SJCRH30 (cell line): Measurements from ENCODE around the gene PRKCB. TPM values are rescaled to one million over a fixed set of nuclear protein-coding genes. Genes with fewer than 3 reads are reported as not detected.

Experiments
- DNase-seq, 2 experiments: peaks; one replicate each; pipeline ENCODE4 v3.0.0-alpha.2; 2015 to 2020
- H3K27ac ChIP-seq: fragments of 250-450 bp; sonication (Bioruptor Pico); 2 replicates; pipeline ENCODE4 v1.5.1; 2020; ENCODE audit warnings: mild to moderate bottlenecking, moderate library complexity
- H3K27me3 ChIP-seq: fragments of 250-450 bp; sonication (Bioruptor Pico); 2 replicates; pipeline ENCODE4 v1.5.1; 2020; ENCODE audit warnings: mild to moderate bottlenecking, moderate library complexity
- H3K36me3 ChIP-seq: fragments of 250-450 bp; sonication (Bioruptor Pico); 2 replicates; pipeline ENCODE4 v1.5.1; 2020; ENCODE audit warnings: mild to moderate bottlenecking, moderate library complexity
- H3K4me1 ChIP-seq: fragments of 250-450 bp; sonication (Bioruptor Pico); 2 replicates; pipeline ENCODE4 v1.5.1; 2020; ENCODE audit warnings: mild to moderate bottlenecking, moderate library complexity
- H3K4me3 ChIP-seq: fragments of 250-450 bp; sonication (Bioruptor Pico); 2 replicates; pipeline ENCODE4 v1.5.1; 2020; ENCODE audit warnings: mild to moderate bottlenecking, moderate library complexity
- H3K9me3 ChIP-seq: fragments of 250-450 bp; sonication (Bioruptor Pico); replicated peaks from 2 replicates; pipeline ENCODE4 v1.5.1; 2020; ENCODE audit warnings: mild to moderate bottlenecking, moderate library complexity
- total RNA-seq: library from RNA; depleted of rRNA; stranded (reverse); fragments of >200 nt; shearing (Covaris generic); gene quantifications from 2 replicates; pipeline ENCODE4 v1.2.3, GENCODE V29; 2014

The PRKCB gene
- total RNA-seq, 1 experiment from 2014 or later = not detected

GRCh38 chr16:23949630-23950290 lies 114.0 kb downstream of the PRKCB start:
- no peaks in the 10 kb centered on the region for H3K9me3 ChIP-seq
- no peaks in the 10 kb centered on the region for H3K27me3 ChIP-seq
- no peak overlapping the region for H3K4me3 ChIP-seq
- no peaks in the 10 kb centered on the region for H3K36me3 ChIP-seq
- no peak overlapping the region for H3K27ac ChIP-seq
- DNase-seq = no peak
- H3K4me1 ChIP-seq = no peaks in the 10 kb centered on the region

- no peaks in the 10 kb centered on the region for H3K36me3 ChIP-seq
- no peaks in the 10 kb centered on the region for H3K4me1 ChIP-seq
- H3K27me3 ChIP-seq = no peaks in the 10 kb centered on the region
- no peaks in the 10 kb centered on the region for H3K9me3 ChIP-seq
- no peak for DNase-seq
- H3K27ac ChIP-seq = no peak overlapping the region
- H3K4me3 ChIP-seq = no peak overlapping the region
Observed at GRCh38 chr16:23950291-23950894, 114.6 kb downstream of the PRKCB start.

GRCh38 chr16:23950898-23951297 lies 115.1 kb downstream of the PRKCB start:
- no peaks in the 10 kb centered on the region for H3K27me3 ChIP-seq
- H3K27ac ChIP-seq = no peak overlapping the region
- DNase-seq = no peak
- no peaks in the 10 kb centered on the region for H3K9me3 ChIP-seq
- no peak overlapping the region for H3K4me3 ChIP-seq
- H3K36me3 ChIP-seq = no peaks in the 10 kb centered on the region
- H3K4me1 ChIP-seq = no peaks in the 10 kb centered on the region

- no peaks in the 10 kb centered on the region for H3K36me3 ChIP-seq
- no peak overlapping the region for H3K4me3 ChIP-seq
- no peaks in the 10 kb centered on the region for H3K9me3 ChIP-seq
- DNase-seq = no peak
- no peaks in the 10 kb centered on the region for H3K27me3 ChIP-seq
- H3K4me1 ChIP-seq = no peaks in the 10 kb centered on the region
- H3K27ac ChIP-seq = no peak overlapping the region
Observed at GRCh38 chr16:23952128-23952970, 116.6 kb downstream of the PRKCB start.

- no peak overlapping the region for H3K4me3 ChIP-seq
- no peak overlapping the region for H3K27ac ChIP-seq
- no peaks in the 10 kb centered on the region for H3K36me3 ChIP-seq
- DNase-seq = no peak
- H3K4me1 ChIP-seq = no peaks in the 10 kb centered on the region
- H3K27me3 ChIP-seq = no peaks in the 10 kb centered on the region
- no peaks in the 10 kb centered on the region for H3K9me3 ChIP-seq
Observed at GRCh38 chr16:23952971-23953300, 117.2 kb downstream of the PRKCB start.

GRCh38 chr16:23953476-23953875 lies 117.7 kb downstream of the PRKCB start:
- H3K4me3 ChIP-seq = no peak overlapping the region
- H3K36me3 ChIP-seq = no peaks in the 10 kb centered on the region
- no peak for DNase-seq
- no peak overlapping the region for H3K27ac ChIP-seq
- H3K9me3 ChIP-seq = no peaks in the 10 kb centered on the region
- no peaks in the 10 kb centered on the region for H3K27me3 ChIP-seq
- no peaks in the 10 kb centered on the region for H3K4me1 ChIP-seq

- Histone ChIP-seq H3K9me3 (no peaks in the 10 kb centered on the region), H3K4me3 (no peak overlapping the region), H3K27ac (no peak overlapping the region), H3K27me3 (no peaks in the 10 kb centered on the region), H3K4me1 (no peaks in the 10 kb centered on the region), H3K36me3 (no peaks in the 10 kb centered on the region)
- no peak for DNase-seq
Observed at GRCh38 chr16:23955088-23955487, 119.3 kb downstream of the PRKCB start.

GRCh38 chr16:23957287-23957686 lies 121.5 kb downstream of the PRKCB start:
- no peak for DNase-seq
- no peak overlapping the region for H3K27ac ChIP-seq
- H3K4me1 ChIP-seq = no peaks in the 10 kb centered on the region
- no peak overlapping the region for H3K4me3 ChIP-seq
- H3K36me3 ChIP-seq = no peaks in the 10 kb centered on the region
- no peaks in the 10 kb centered on the region for H3K9me3 ChIP-seq
- H3K27me3 ChIP-seq = no peaks in the 10 kb centered on the region

GRCh38 chr16:23959072-23959751 lies 123.4 kb downstream of the PRKCB start:
- H3K27ac ChIP-seq = no peak overlapping the region
- H3K9me3 ChIP-seq = no peaks in the 10 kb centered on the region
- H3K4me1 ChIP-seq = no peaks in the 10 kb centered on the region
- H3K36me3 ChIP-seq = no peaks in the 10 kb centered on the region
- H3K4me3 ChIP-seq = no peak overlapping the region
- no peak for DNase-seq
- H3K27me3 ChIP-seq = no peaks in the 10 kb centered on the region

GRCh38 chr16:23959752-23960072 lies 123.9 kb downstream of the PRKCB start:
- Histone ChIP-seq H3K27me3 (no peaks in the 10 kb centered on the region), H3K9me3 (no peaks in the 10 kb centered on the region), H3K36me3 (no peaks in the 10 kb centered on the region), H3K27ac (no peak overlapping the region), H3K4me1 (no peaks in the 10 kb centered on the region), H3K4me3 (no peak overlapping the region)
- no peak for DNase-seq

- Histone ChIP-seq H3K4me3 (no peak overlapping the region), H3K4me1 (no peaks in the 10 kb centered on the region), H3K36me3 (no peaks in the 10 kb centered on the region), H3K9me3 (no peaks in the 10 kb centered on the region), H3K27ac (no peak overlapping the region), H3K27me3 (no peaks in the 10 kb centered on the region)
- no peak for DNase-seq
Observed at GRCh38 chr16:23960081-23960885, 124.5 kb downstream of the PRKCB start.

GRCh38 chr16:23962001-23962400 lies 126.2 kb downstream of the PRKCB start:
- no peak for DNase-seq
- H3K4me3 ChIP-seq = no peak overlapping the region
- H3K4me1 ChIP-seq = no peaks in the 10 kb centered on the region
- H3K36me3 ChIP-seq = no peaks in the 10 kb centered on the region
- no peaks in the 10 kb centered on the region for H3K27me3 ChIP-seq
- no peak overlapping the region for H3K27ac ChIP-seq
- no peaks in the 10 kb centered on the region for H3K9me3 ChIP-seq

GRCh38 chr16:23964136-23964535 lies 128.4 kb downstream of the PRKCB start:
- no peaks in the 10 kb centered on the region for H3K36me3 ChIP-seq
- H3K27me3 ChIP-seq = no peaks in the 10 kb centered on the region
- no peaks in the 10 kb centered on the region for H3K4me1 ChIP-seq
- DNase-seq = no peak
- H3K4me3 ChIP-seq = no peak overlapping the region
- no peaks in the 10 kb centered on the region for H3K9me3 ChIP-seq
- H3K27ac ChIP-seq = no peak overlapping the region

- DNase-seq = no peak
- Histone ChIP-seq H3K27me3 (no peaks in the 10 kb centered on the region), H3K36me3 (no peaks in the 10 kb centered on the region), H3K4me3 (no peak overlapping the region), H3K27ac (no peak overlapping the region), H3K4me1 (no peaks in the 10 kb centered on the region), H3K9me3 (no peaks in the 10 kb centered on the region)
Observed at GRCh38 chr16:23965137-23965733, 129.5 kb downstream of the PRKCB start.
